ENCODE results near the gene SPTBN4.

DNA sequence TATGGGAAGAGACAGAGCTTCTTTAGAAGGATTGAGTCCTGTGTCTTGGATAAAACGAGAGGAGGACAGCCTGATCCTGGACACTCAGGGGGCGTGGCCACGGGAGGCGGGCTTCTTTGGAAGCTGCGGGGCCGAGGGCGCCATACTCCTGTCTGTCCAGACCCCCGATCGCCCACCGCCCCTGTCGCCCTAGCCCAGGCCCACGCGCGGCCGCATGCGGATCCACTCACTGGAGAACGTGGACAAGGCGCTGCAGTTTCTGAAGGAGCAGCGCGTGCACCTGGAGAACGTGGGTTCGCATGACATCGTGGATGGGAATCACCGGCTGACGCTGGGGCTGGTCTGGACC is 23.1 kb downstream of the SPTBN4 start:
- TF ChIP-seq, protein P1, sequence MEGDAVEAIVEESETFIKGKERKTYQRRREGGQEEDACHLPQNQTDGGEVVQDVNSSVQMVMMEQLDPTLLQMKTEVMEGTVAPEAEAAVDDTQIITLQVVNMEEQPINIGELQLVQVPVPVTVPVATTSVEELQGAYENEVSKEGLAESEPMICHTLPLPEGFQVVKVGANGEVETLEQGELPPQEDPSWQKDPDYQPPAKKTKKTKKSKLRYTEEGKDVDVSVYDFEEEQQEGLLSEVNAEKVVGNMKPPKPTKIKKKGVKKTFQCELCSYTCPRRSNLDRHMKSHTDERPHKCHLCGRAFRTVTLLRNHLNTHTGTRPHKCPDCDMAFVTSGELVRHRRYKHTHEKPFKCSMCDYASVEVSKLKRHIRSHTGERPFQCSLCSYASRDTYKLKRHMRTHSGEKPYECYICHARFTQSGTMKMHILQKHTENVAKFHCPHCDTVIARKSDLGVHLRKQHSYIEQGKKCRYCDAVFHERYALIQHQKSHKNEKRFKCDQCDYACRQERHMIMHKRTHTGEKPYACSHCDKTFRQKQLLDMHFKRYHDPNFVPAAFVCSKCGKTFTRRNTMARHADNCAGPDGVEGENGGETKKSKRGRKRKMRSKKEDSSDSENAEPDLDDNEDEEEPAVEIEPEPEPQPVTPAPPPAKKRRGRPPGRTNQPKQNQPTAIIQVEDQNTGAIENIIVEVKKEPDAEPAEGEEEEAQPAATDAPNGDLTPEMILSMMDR (IDR thresholded peaks at IDR 0.05; ENCODE audit: insufficient read depth, low read length, poor library complexity, severe bottlenecking) = no peak
- no peak for TF ChIP-seq EZH2phosphoT487 (conservative IDR thresholded peaks at IDR 0.05; ENCODE audit: low read length)

Measured in SU-DHL-6 (cell line).